K562 (cell line): ENCODE results near the gene DUSP10. TPM values are rescaled to one million over a fixed set of nuclear protein-coding genes. Genes with fewer than 3 reads are reported as not detected.

Experiments
- ATF7 ChIP-seq: fragments of 450-650 bp; IDR thresholded peaks from 2 replicates; pipeline ENCODE4 v1.7.1; 2014; ENCODE audit warnings: mild to moderate bottlenecking, moderate library complexity
- DMBX1 ChIP-seq: fragments of 250-450 bp; sonication (Bioruptor Pico); IDR thresholded peaks from 2 replicates; pipeline ENCODE4 v1.8.0; 2022; ENCODE audit warnings: inconsistent platforms, mild to moderate bottlenecking, moderate library complexity, borderline replicate concordance
- MEIS2 ChIP-seq: fragments of 450-650 bp; IDR thresholded peaks from 2 replicates; pipeline ENCODE4 v1.6.1; 2014; ENCODE audit warnings: mild to moderate bottlenecking; ENCODE audit not compliant: partially characterized antibody
- MTA1 ChIP-seq: fragments of 450-650 bp; IDR thresholded peaks from 2 replicates; pipeline ENCODE4 v1.6.1; 2017; ENCODE audit warnings: borderline replicate concordance
- RBM25 ChIP-seq: fragments of 200-400 bp; formaldehyde crosslinking; IDR thresholded peaks from 2 replicates; pipeline ENCODE4 v1.6.1; 2018; ENCODE audit warnings: low read length, low read depth, moderate library complexity; ENCODE audit not compliant: severe bottlenecking
- RHOXF2B ChIP-seq: fragments of 250-450 bp; sonication (Bioruptor Pico); conservative IDR thresholded peaks from 2 replicates; pipeline ENCODE4 v1.5.1; 2021
- STAT5B ChIP-seq: fragments of 250-450 bp; sonication (Bioruptor Pico); IDR thresholded peaks from 2 replicates; pipeline ENCODE4 v1.8.0; 2021; ENCODE audit warnings: mild to moderate bottlenecking, inconsistent platforms
- TBL1XR1 ChIP-seq, 2 experiments: IDR thresholded peaks; 2 replicates each; pipeline ENCODE4 v1.6.1; 2012; ENCODE audit warnings: improper control_type of control experiment in 2 of 2, low read length in 2 of 2, mild to moderate bottlenecking in 1 of 2
- ZNF79 ChIP-seq: fragments of 250-450 bp; sonication (Bioruptor Pico); IDR thresholded peaks from 2 replicates; pipeline ENCODE4 v1.4.0; 2020; ENCODE audit warnings: low read depth, mild to moderate bottlenecking, moderate library complexity
- polyA plus RNA-seq, 8 experiments: library from polyadenylated mRNA; depleted of rRNA in 4 of 8; stranded (reverse) in 5 of 8; unstranded in 3 of 8; fragments of >200 nt; fragmentation: Nextera tagmentation in 2 of 8; fragmentation: Illumina TruSeq in 1 of 8; extraction: Ambion mirVana in 2 of 8; extraction: Trizol in 1 of 8; gene quantifications; 2 replicates each; pipeline versions ENCODE4 v1.2.1 to v1.2.3, GENCODE V29; 2011 to 2014; ENCODE audit warnings: inconsistent platforms in 1 of 8, missing spikeins in 1 of 8
- total RNA-seq, 7 experiments: library from RNA; depleted of rRNA in 6 of 7; stranded (reverse); fragments of >200 nt in 6 of 7; fragmentation: Illumina TruSeq in 2 of 7; extraction: Trizol in 2 of 7; gene quantifications; 2 replicates each; pipeline versions ENCODE4 v1.2.1 to v1.2.3, GENCODE V29; 2011 to 2021; ENCODE audit warnings: low replicate concordance in 1 of 7
- TF ChIP-seq, protein P1 (sequence below): fragments of 450-650 bp; IDR thresholded peaks from 2 replicates; pipeline ENCODE4 v1.6.1; 2016; ENCODE audit warnings: mild to moderate bottlenecking, moderate library complexity
- TF ChIP-seq, protein P2 (sequence below): fragments of 250-450 bp; sonication (Bioruptor Pico); IDR thresholded peaks from 2 replicates; pipeline ENCODE4 v1.5.1; 2021; ENCODE audit warnings: mild to moderate bottlenecking
- TF ChIP-seq, protein P3 (sequence below): fragments of 250-450 bp; sonication (Bioruptor Pico); IDR thresholded peaks from 2 replicates; pipeline ENCODE4 v1.8.0; 2022; ENCODE audit warnings: moderate library complexity, mild to moderate bottlenecking, inconsistent platforms
- TF ChIP-seq, protein P4 (sequence below): fragments of 250-450 bp; sonication (Bioruptor Pico); IDR thresholded peaks from 2 replicates; pipeline ENCODE4 v1.5.0; 2021

DUSP10 gene
- total and polyA plus RNA-seq, 9 of the 15 experiments (the other 6 are each of a cell fraction or from before 2014, with no cell fraction given): 1.7 to 8.3 (median 6.1) TPM

DNA sequence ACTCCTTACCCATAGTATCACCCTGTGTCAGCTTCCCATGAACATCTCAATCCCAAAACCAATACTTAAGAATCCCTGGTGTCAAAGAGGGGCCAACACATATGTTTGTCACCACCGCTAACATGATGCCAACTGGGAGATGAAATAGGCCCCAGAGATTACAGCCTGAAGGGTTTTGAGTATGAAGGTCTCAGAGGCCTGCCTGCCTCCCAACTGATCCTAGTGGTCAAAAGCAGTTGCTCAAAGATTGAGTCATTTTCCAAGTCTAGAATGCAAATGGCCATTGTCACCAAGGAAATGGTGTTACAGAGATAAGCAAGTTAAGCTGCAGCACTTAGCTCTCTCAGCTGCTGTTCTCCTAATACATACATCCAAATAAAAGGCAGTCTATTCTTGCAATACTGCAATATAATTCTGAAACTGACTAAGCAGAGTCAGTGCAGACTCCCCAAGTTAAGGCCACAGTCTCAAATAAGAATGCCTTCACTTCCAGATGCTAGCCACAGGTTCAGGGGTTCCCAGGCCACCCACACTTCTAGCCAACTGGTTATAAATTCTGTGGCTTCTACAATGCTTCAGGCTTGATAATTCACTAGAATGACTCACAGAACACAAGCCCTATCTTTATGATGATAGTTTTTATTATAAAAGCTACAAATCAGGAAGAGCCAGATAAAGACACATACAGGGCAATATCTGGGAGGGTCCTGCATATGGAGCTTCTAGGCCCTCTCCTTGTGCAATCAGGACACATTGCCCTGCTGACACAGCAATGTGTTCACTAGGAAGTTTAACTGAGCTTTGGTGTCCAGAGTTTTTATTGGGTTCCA is 18.7 kb downstream of the DUSP10 start (continued):
- TF ChIP-seq, protein P1, sequence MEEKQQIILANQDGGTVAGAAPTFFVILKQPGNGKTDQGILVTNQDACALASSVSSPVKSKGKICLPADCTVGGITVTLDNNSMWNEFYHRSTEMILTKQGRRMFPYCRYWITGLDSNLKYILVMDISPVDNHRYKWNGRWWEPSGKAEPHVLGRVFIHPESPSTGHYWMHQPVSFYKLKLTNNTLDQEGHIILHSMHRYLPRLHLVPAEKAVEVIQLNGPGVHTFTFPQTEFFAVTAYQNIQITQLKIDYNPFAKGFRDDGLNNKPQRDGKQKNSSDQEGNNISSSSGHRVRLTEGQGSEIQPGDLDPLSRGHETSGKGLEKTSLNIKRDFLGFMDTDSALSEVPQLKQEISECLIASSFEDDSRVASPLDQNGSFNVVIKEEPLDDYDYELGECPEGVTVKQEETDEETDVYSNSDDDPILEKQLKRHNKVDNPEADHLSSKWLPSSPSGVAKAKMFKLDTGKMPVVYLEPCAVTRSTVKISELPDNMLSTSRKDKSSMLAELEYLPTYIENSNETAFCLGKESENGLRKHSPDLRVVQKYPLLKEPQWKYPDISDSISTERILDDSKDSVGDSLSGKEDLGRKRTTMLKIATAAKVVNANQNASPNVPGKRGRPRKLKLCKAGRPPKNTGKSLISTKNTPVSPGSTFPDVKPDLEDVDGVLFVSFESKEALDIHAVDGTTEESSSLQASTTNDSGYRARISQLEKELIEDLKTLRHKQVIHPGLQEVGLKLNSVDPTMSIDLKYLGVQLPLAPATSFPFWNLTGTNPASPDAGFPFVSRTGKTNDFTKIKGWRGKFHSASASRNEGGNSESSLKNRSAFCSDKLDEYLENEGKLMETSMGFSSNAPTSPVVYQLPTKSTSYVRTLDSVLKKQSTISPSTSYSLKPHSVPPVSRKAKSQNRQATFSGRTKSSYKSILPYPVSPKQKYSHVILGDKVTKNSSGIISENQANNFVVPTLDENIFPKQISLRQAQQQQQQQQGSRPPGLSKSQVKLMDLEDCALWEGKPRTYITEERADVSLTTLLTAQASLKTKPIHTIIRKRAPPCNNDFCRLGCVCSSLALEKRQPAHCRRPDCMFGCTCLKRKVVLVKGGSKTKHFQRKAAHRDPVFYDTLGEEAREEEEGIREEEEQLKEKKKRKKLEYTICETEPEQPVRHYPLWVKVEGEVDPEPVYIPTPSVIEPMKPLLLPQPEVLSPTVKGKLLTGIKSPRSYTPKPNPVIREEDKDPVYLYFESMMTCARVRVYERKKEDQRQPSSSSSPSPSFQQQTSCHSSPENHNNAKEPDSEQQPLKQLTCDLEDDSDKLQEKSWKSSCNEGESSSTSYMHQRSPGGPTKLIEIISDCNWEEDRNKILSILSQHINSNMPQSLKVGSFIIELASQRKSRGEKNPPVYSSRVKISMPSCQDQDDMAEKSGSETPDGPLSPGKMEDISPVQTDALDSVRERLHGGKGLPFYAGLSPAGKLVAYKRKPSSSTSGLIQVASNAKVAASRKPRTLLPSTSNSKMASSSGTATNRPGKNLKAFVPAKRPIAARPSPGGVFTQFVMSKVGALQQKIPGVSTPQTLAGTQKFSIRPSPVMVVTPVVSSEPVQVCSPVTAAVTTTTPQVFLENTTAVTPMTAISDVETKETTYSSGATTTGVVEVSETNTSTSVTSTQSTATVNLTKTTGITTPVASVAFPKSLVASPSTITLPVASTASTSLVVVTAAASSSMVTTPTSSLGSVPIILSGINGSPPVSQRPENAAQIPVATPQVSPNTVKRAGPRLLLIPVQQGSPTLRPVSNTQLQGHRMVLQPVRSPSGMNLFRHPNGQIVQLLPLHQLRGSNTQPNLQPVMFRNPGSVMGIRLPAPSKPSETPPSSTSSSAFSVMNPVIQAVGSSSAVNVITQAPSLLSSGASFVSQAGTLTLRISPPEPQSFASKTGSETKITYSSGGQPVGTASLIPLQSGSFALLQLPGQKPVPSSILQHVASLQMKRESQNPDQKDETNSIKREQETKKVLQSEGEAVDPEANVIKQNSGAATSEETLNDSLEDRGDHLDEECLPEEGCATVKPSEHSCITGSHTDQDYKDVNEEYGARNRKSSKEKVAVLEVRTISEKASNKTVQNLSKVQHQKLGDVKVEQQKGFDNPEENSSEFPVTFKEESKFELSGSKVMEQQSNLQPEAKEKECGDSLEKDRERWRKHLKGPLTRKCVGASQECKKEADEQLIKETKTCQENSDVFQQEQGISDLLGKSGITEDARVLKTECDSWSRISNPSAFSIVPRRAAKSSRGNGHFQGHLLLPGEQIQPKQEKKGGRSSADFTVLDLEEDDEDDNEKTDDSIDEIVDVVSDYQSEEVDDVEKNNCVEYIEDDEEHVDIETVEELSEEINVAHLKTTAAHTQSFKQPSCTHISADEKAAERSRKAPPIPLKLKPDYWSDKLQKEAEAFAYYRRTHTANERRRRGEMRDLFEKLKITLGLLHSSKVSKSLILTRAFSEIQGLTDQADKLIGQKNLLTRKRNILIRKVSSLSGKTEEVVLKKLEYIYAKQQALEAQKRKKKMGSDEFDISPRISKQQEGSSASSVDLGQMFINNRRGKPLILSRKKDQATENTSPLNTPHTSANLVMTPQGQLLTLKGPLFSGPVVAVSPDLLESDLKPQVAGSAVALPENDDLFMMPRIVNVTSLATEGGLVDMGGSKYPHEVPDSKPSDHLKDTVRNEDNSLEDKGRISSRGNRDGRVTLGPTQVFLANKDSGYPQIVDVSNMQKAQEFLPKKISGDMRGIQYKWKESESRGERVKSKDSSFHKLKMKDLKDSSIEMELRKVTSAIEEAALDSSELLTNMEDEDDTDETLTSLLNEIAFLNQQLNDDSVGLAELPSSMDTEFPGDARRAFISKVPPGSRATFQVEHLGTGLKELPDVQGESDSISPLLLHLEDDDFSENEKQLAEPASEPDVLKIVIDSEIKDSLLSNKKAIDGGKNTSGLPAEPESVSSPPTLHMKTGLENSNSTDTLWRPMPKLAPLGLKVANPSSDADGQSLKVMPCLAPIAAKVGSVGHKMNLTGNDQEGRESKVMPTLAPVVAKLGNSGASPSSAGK: peak; percentile 36; the same call in 1 of the 2 replicates
- no peak for TF ChIP-seq RBM25
- peak; percentile 92 for TF ChIP-seq DMBX1 (CRISPR knock-in tag)
- TF ChIP-seq, protein P2, sequence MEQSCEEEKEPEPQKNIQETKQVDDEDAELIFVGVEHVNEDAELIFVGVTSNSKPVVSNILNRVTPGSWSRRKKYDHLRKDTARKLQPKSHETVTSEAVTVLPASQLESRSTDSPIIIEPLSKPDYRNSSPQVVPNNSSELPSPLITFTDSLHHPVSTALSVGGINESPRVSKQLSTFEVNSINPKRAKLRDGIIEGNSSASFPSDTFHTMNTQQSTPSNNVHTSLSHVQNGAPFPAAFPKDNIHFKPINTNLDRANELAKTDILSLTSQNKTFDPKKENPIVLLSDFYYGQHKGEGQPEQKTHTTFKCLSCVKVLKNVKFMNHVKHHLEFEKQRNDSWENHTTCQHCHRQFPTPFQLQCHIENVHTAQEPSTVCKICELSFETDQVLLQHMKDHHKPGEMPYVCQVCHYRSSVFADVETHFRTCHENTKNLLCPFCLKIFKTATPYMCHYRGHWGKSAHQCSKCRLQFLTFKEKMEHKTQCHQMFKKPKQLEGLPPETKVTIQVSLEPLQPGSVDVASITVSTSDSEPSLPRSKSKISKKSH (CRISPR knock-in tag): no peak
- TF ChIP-seq ATF7: peak; percentile 69; the same call in 1 of the 2 replicates
- no peak for TF ChIP-seq RHOXF2B (CRISPR knock-in tag)
- TF ChIP-seq ZNF79 (CRISPR knock-in tag): peak; percentile 19; the same call in 1 of the 2 replicates
- no peak; the same call in 1 of the 2 replicates for TF ChIP-seq MTA1
- TF ChIP-seq TBL1XR1 (IDR thresholded peaks at IDR 0.05; ENCODE audit: low read length in 2 of 2): peak in 1 of 2 experiments; percentile 19; a peak in 1 of 4 replicates
- TF ChIP-seq, protein P3, sequence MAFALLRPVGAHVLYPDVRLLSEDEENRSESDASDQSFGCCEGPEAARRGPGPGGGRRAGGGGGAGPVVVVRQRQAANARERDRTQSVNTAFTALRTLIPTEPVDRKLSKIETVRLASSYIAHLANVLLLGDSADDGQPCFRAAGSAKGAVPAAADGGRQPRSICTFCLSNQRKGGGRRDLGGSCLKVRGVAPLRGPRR (CRISPR knock-in tag): no peak
- TF ChIP-seq MEIS2: peak; percentile 38
- TF ChIP-seq, protein P4, sequence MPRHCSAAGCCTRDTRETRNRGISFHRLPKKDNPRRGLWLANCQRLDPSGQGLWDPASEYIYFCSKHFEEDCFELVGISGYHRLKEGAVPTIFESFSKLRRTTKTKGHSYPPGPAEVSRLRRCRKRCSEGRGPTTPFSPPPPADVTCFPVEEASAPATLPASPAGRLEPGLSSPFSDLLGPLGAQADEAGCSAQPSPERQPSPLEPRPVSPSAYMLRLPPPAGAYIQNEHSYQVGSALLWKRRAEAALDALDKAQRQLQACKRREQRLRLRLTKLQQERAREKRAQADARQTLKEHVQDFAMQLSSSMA (CRISPR knock-in tag): no peak
- TF ChIP-seq STAT5B (CRISPR knock-in tag): no peak
